Activated CD8-positive, alpha-beta T cell treated with anti-CD3 and anti-CD28 coated beads for 36 hours (primary cell): Measurements from ENCODE around the gene QSOX1. TPM values are rescaled to one million over a fixed set of nuclear protein-coding genes. Genes with fewer than 3 reads are reported as not detected.

Source experiments
- ATAC-seq: fragments of 200-7000 bp; cut with Tn5 transposase; one replicate; pipeline ENCODE4 v1.10.0; 2021; ENCODE audit warnings: mild to moderate bottlenecking, moderate library complexity
- CTCF ChIA-PET: fragments of 350-600 bp; sonication (Branson Sonifier 250); formaldehyde crosslinking; loops from one replicate; lab custom pipeline; 2021; ENCODE audit warnings: antibody characterized with exemption; lab: Charles Lee
- POLR2A ChIA-PET: fragments of 350-600 bp; sonication (Branson Sonifier 250); formaldehyde crosslinking; loops from one replicate; lab custom pipeline; 2021; ENCODE audit warnings: antibody characterized with exemption; lab: Charles Lee
- DNase-seq: peaks from one replicate; pipeline ENCODE4 v3.0.0-alpha.2; 2020
- H3K27ac Mint-ChIP-seq: one replicate; pipeline ENCODE4 v1.8.0; 2021; ENCODE audit warnings: mild to moderate bottlenecking, mixed read lengths
- H3K27me3 Mint-ChIP-seq: one replicate; pipeline ENCODE4 v1.8.0; 2021; ENCODE audit warnings: mixed read lengths
- H3K36me3 Mint-ChIP-seq: one replicate; pipeline ENCODE4 v1.8.0; 2021; ENCODE audit warnings: low read depth, mixed read lengths
- H3K4me1 Mint-ChIP-seq: one replicate; pipeline ENCODE4 v1.8.0; 2021; ENCODE audit warnings: low read depth, mixed read lengths
- H3K4me3 Mint-ChIP-seq: one replicate; pipeline ENCODE4 v1.8.0; 2021; ENCODE audit warnings: mild to moderate bottlenecking, moderate library complexity, mixed read lengths
- H3K9me3 Mint-ChIP-seq: one replicate; pipeline ENCODE4 v1.8.0; 2021; ENCODE audit warnings: mixed read lengths
- intact Hi-C: fragments of 100-400 bp; cut with micrococcal nuclease; formaldehyde crosslinking; loops from one replicate; pipeline ENCODE4 v1.10.0; 2022
- total RNA-seq, 2 experiments: library from RNA; stranded (reverse); gene quantifications; one replicate each; pipeline ENCODE4 v1.2.3, GENCODE V29; 2021
- TF ChIP-seq, protein P1 (sequence below): fragments of 200-600 bp; IDR thresholded peaks from one replicate; pipeline ENCODE4 v1.8.0; 2022; ENCODE audit warnings: antibody characterized with exemption, mild to moderate bottlenecking

Gene QSOX1
- total RNA-seq, 2 experiments from 2014 or later = 32.2 to 33.9 TPM

DNA sequence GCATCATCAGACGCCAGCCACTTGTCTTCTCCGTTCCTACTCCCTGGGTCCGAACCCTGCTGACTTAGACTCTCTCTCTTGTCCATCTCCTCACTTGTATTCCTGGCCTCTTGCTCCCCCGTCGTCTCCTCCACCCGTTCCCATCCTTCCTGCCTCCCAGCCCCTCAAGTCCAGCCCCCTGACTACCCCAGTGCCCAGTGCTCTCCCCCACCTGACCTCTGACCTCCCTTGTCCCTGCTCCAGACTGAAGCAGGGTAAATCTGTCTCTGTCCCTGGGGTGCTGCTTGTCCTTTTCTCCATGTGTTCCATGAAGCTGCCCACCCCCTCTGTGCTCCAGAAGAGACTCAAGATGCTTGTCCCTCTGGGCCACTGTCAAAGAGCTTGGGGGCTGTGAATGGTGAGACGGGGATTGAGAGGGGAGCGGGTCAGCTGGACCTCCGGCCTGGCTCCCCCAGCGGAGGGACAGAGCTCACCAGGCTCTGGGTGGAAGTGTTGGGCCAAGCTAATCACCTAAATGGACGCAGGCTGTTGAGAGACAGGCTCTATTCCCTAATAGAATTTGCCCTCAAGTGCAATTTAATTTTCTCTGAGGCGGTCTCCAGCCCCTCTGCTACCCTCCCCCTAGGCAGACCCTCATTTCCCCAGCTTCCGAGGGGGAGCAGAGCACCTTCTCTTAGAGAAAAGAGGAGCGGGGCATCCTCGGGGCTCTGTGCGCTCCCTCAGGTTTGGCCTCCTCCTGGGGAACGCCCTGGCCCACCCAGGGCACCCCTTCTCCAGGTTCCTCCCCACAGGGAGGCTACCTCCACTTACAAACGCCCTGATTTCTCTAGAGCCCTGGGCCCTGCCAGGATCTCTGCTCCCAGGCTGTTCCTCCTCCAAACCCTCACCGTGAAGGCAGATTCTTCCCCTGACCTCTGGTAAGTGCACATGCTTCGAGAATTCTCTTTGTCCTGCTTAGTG lies 64.4 kb downstream of the QSOX1 start:
- TF ChIP-seq, protein P1, sequence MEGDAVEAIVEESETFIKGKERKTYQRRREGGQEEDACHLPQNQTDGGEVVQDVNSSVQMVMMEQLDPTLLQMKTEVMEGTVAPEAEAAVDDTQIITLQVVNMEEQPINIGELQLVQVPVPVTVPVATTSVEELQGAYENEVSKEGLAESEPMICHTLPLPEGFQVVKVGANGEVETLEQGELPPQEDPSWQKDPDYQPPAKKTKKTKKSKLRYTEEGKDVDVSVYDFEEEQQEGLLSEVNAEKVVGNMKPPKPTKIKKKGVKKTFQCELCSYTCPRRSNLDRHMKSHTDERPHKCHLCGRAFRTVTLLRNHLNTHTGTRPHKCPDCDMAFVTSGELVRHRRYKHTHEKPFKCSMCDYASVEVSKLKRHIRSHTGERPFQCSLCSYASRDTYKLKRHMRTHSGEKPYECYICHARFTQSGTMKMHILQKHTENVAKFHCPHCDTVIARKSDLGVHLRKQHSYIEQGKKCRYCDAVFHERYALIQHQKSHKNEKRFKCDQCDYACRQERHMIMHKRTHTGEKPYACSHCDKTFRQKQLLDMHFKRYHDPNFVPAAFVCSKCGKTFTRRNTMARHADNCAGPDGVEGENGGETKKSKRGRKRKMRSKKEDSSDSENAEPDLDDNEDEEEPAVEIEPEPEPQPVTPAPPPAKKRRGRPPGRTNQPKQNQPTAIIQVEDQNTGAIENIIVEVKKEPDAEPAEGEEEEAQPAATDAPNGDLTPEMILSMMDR = no peak
- ATAC-seq (no peak), DNase-seq (no peak)
- Mint-ChIP-seq H3K27me3 (peaks cover 7% of the 10 kb centered on the region), H3K4me3 (no peak overlapping the region), H3K27ac (no peak overlapping the region), H3K36me3 (no peaks in the 10 kb centered on the region), H3K4me1 (peaks cover 2% of the 10 kb centered on the region), H3K9me3 (no peaks in the 10 kb centered on the region)
- ChIA-PET CTCF (no interaction called here), POLR2A (no interaction called here)
- intact Hi-C loops = no loop called here

DNA sequence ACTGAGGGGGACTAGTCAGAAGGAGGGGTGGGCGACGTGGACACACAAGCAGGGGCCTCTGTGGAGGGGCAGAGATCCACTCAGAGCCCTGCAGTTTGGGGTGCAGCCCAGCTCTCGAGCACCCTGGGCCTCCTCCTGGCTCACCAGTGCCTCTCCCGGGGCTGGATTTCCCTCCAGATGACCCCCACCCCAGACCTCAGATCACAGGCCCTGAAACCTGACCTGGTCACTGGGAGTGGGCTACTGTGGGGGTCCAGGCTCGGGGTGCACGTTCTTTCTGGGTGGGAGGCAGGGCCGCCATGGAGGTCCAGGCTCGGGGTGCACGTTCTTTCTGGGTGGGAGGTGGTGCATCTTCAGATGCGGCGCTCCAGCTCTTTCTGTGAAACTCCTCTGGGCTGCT lies 65.1 kb downstream of the QSOX1 start:
- no peak overlapping the region for H3K27ac Mint-ChIP-seq
- intact Hi-C loops = no loop called here
- peaks cover 11% of the 10 kb centered on the region for H3K27me3 Mint-ChIP-seq
- no peak for DNase-seq
- no peaks in the 10 kb centered on the region for H3K9me3 Mint-ChIP-seq
- CTCF ChIA-PET = no interaction called here
- no peaks in the 10 kb centered on the region for H3K36me3 Mint-ChIP-seq
- H3K4me1 Mint-ChIP-seq = peaks cover 2% of the 10 kb centered on the region
- ATAC-seq = no peak
- POLR2A ChIA-PET = no interaction called here
- TF ChIP-seq, protein P1 = no peak
- no peak overlapping the region for H3K4me3 Mint-ChIP-seq

DNA sequence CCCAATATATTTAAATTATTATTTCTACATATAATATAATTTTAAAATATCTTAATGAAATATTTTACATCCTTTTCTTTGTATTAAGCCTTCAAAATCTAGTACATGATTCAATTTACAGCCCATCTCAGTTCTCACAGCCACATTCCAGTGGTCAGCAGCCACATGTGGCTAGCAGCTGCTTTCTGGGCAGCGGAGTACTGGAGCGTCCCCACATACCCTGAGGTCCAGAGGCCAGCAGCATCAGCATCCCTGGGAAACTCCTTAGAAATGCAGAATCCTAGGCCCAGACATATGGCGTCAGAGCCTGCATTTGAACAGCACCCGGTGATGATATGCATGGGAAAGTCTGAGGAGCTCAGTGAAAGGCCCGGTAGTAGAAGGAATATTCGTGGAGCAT lies 66.8 kb downstream of the QSOX1 start:
- H3K27me3 Mint-ChIP-seq = peaks cover 15% of the 10 kb centered on the region
- H3K4me1 Mint-ChIP-seq = no peaks in the 10 kb centered on the region
- H3K9me3 Mint-ChIP-seq = no peaks in the 10 kb centered on the region

DNA sequence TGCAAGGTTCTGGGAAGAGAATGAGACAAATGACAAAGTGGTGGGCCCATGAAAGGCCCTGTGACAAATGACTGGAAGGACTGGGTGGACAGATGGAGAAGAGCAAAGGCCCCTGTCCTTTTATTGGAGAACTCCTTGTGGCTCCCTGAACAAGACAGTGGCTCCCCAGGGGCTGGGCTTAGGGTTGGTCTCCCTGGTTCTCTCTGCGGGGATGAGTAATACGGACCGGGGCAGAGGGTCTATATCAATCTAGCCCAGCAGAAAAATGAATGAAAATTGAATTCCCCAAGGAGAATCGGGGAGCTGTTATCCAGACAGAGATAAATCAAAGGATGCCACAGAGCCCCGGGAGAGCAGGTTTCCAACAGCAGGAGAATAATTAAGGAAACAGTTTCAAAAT lies 70.2 kb downstream of the QSOX1 start:
- intact Hi-C loops = no loop called here
- CTCF ChIA-PET = interaction anchor here (4.3 kb wide), 1 partner anchor 45 kb away, joined by 15 read pairs; no protein-coding TSS in a partner anchor
- Mint-ChIP-seq H3K27ac (no peak overlapping the region), H3K4me1 (peaks cover 4% of the 10 kb centered on the region), H3K36me3 (no peaks in the 10 kb centered on the region), H3K27me3 (peaks cover 34% of the 10 kb centered on the region), H3K9me3 (no peaks in the 10 kb centered on the region), H3K4me3 (no peak overlapping the region)
- no peak for DNase-seq
- TF ChIP-seq, protein P1 = no peak
- POLR2A ChIA-PET = no interaction called here
- ATAC-seq = no peak

More for the DNA sequence above, 66.8 kb downstream of the QSOX1 start:
- Mint-ChIP-seq H3K27ac (no peak overlapping the region), H3K36me3 (no peaks in the 10 kb centered on the region), H3K4me3 (no peak overlapping the region)
- intact Hi-C loops = no loop called here
- ChIA-PET CTCF (interaction anchor here (1.2 to 4.3 kb wide), 3 partner anchors 32 to 257 kb away, joined by 3 to 15 read pairs (median 9); no protein-coding TSS in a partner anchor), POLR2A (no interaction called here)
- DNase-seq (no peak), ATAC-seq (no peak)
- TF ChIP-seq, protein P1 = no peak

DNA sequence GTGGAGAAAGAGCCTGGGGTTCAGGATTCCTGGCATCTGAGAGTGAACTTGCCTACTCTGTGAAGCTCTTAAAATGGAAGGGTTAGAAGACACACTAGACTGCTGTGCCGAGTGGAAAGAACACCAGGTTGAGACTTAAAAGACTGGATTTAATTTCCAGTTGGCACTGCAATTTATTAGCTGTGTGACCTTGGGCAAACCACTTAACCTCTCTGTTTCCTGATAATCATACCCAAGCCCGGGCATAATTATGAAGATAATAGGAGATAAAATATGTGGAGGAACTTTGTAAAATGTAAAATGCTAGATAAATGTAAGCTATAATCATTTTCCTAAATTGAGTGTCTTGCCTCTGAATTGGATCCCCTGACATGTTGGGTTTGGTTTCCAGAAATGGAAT lies 70.7 kb downstream of the QSOX1 start:
- CTCF ChIA-PET = interaction anchor here (0.9 to 4.3 kb wide), 3 partner anchors 14 to 46 kb away, joined by 3 to 15 read pairs (median 4); no protein-coding TSS in a partner anchor
- intact Hi-C loops = no loop called here

More for the DNA sequence above, 70.7 kb downstream of the QSOX1 start:
- H3K27ac Mint-ChIP-seq = no peak overlapping the region
- peaks cover 4% of the 10 kb centered on the region for H3K4me1 Mint-ChIP-seq
- no peak overlapping the region for H3K4me3 Mint-ChIP-seq
- DNase-seq = no peak
- POLR2A ChIA-PET = no interaction called here
- ATAC-seq = no peak
- TF ChIP-seq, protein P1 = no peak
- peaks cover 34% of the 10 kb centered on the region for H3K27me3 Mint-ChIP-seq
- H3K9me3 Mint-ChIP-seq = no peaks in the 10 kb centered on the region
- H3K36me3 Mint-ChIP-seq = no peaks in the 10 kb centered on the region
